Fibroblast of lung (primary cell): ENCODE data around the gene SLC4A1.

Experiments
- CTCF ChIP-seq, 2 donors: IDR thresholded peaks in 1 of 2; conservative IDR thresholded peaks in 1 of 2; 1 replicate in 1 of 2; 2 replicates in 1 of 2; pipeline ENCODE4 v1.5.1; 2011 to 2012; ENCODE audit warnings: low read length in 2 of 2, control low read depth in 1 of 2, inconsistent platforms in 1 of 2, low read depth in 1 of 2, mild to moderate bottlenecking in 1 of 2
- EZH2 ChIP-seq: IDR thresholded peaks from 2 replicates; pipeline ENCODE4 v1.5.1; 2012; ENCODE audit warnings: low read length, control low read depth, mild to moderate bottlenecking; ENCODE audit errors: missing control alignments

GRCh38 chr17:44279346-44279665, 11.4 kb upstream of the SLC4A1 start:
- TF ChIP-seq CTCF (conservative IDR thresholded peaks at IDR 0.05 in 1 of 2, IDR thresholded peaks at IDR 0.05 in 1 of 2; ENCODE audit: low read depth in 1 of 2, low read length in 2 of 2), result no peak
- TF ChIP-seq EZH2, result no peak
